Measurements from ENCODE around the gene SLC28A2.
"Not testable (repeated sequence)": the region's sequence is repeated elsewhere in the genome, so short reads cannot be mapped to it uniquely, and the experiment has no call there.

SLC28A2 gene

DNA sequence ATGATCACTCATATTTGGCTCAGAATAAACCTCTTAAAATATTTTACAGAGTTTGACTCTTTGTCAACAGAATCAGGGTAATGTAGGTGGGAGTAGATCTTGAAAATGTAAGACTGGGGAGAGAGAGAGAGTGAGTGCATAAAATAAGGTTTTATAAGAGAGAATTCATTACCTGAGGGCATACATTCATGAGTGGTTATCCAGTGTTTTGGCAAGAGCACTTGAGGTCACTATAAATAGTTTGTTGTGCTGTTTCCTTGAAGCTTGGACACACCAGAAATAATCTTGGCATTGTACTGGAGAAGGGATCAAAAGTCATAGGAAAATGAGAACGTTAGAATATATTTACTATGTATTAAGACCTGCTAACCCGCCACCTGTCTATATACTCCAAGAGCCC is 33.4 kb downstream of the SLC28A2 start:
- TF ChIP-seq, protein P1, sequence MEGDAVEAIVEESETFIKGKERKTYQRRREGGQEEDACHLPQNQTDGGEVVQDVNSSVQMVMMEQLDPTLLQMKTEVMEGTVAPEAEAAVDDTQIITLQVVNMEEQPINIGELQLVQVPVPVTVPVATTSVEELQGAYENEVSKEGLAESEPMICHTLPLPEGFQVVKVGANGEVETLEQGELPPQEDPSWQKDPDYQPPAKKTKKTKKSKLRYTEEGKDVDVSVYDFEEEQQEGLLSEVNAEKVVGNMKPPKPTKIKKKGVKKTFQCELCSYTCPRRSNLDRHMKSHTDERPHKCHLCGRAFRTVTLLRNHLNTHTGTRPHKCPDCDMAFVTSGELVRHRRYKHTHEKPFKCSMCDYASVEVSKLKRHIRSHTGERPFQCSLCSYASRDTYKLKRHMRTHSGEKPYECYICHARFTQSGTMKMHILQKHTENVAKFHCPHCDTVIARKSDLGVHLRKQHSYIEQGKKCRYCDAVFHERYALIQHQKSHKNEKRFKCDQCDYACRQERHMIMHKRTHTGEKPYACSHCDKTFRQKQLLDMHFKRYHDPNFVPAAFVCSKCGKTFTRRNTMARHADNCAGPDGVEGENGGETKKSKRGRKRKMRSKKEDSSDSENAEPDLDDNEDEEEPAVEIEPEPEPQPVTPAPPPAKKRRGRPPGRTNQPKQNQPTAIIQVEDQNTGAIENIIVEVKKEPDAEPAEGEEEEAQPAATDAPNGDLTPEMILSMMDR (IDR thresholded peaks at IDR 0.05; ENCODE audit: low read depth, low read length): no peak
- no peaks in the 10 kb centered on the region for H3K36me3 ChIP-seq
- H3K4me3 ChIP-seq (ENCODE audit: low read depth, low read length): no peak overlapping the region
- no peak for DNase-seq
- no peak overlapping the region for H3K27ac ChIP-seq
- no peaks in the 10 kb centered on the region for H3K27me3 ChIP-seq (ENCODE audit: insufficient read depth, low read depth, severe bottlenecking)
- no peaks in the 10 kb centered on the region for H3K9me3 ChIP-seq (ENCODE audit: severe bottlenecking)

GRCh38 chr15:45287390-45287956 is 35.4 kb downstream of the SLC28A2 start:
- TF ChIP-seq, protein P1 (IDR thresholded peaks at IDR 0.05; ENCODE audit: low read depth, low read length): no peak
- no peak for DNase-seq

GRCh38 chr15:45288947-45289346 is 36.9 kb downstream of the SLC28A2 start:
- TF ChIP-seq, protein P1 (IDR thresholded peaks at IDR 0.05; ENCODE audit: low read depth, low read length): no peak
- H3K36me3 ChIP-seq: no peaks in the 10 kb centered on the region
- no peaks in the 10 kb centered on the region for H3K27me3 ChIP-seq (ENCODE audit: insufficient read depth, low read depth, severe bottlenecking)
- DNase-seq: no peak
- H3K27ac ChIP-seq: no peak overlapping the region
- H3K9me3 ChIP-seq (ENCODE audit: severe bottlenecking): no peaks in the 10 kb centered on the region
- H3K4me3 ChIP-seq (ENCODE audit: low read depth, low read length): no peak overlapping the region

More at GRCh38 chr15:45287390-45287956, 35.4 kb downstream of the SLC28A2 start:
- Histone ChIP-seq H3K36me3 (no peaks in the 10 kb centered on the region), H3K27me3 (ENCODE audit: insufficient read depth, low read depth, severe bottlenecking) (no peaks in the 10 kb centered on the region), H3K4me3 (ENCODE audit: low read depth, low read length) (no peak overlapping the region), H3K27ac (no peak overlapping the region), H3K9me3 (ENCODE audit: severe bottlenecking) (no peaks in the 10 kb centered on the region)

DNA sequence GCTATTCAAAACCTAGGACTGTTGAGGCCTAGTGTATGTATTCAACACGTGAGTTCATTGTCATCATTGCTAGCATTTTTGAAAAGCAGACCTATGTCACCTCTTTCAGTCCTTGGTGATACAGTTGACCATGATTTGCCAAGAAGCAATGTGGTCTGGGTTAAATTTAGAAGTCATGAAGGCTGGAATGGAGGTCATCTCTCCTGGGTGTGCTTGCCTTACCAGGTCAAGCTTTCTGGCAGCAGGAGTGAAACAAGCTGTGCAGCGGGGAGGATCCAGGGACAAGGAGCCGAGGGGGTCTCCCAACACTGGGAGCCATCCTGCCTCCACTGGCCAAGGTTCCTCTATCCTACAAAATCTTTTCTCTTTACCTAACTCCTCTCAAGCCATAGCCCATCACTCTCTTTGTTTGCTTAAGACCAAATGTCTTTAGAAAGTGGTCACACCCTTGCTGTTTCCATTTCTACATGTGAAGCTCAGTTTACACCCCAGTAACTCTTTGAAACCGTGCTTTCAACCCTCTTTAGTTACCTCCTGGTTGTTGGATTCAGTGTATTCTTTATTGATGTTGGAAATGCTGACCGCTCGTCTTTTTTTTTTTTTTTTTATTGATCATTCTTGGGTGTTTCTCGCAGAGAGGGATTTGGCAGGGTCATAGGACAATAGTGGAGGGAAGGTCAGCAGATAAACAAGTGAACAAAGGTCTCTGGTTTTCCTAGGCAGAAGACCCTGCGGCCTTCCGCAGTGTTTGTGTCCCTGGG is 40.0 kb downstream of the SLC28A2 start:
- TF ChIP-seq, protein P1 (IDR thresholded peaks at IDR 0.05; ENCODE audit: low read depth, low read length): no peak
- H3K27ac ChIP-seq: no peak overlapping the region

GRCh38 chr15:45293326-45293725 is 41.3 kb downstream of the SLC28A2 start:
- H3K27ac ChIP-seq; H3K9me3 ChIP-seq (ENCODE audit: severe bottlenecking); DNase-seq; H3K36me3 ChIP-seq; H3K4me3 ChIP-seq (ENCODE audit: low read depth, low read length); H3K27me3 ChIP-seq (ENCODE audit: insufficient read depth, low read depth, severe bottlenecking): not testable (repeated sequence)

More for the DNA sequence above, 40.0 kb downstream of the SLC28A2 start:
- Histone ChIP-seq H3K9me3 (ENCODE audit: severe bottlenecking) (no peaks in the 10 kb centered on the region), H3K27me3 (ENCODE audit: insufficient read depth, low read depth, severe bottlenecking) (no peaks in the 10 kb centered on the region), H3K4me3 (ENCODE audit: low read depth, low read length) (no peak overlapping the region), H3K36me3 (no peaks in the 10 kb centered on the region)
- no peak for DNase-seq

GRCh38 chr15:45298964-45299378 is 46.9 kb downstream of the SLC28A2 start:
- not testable (repeated sequence) for H3K36me3 ChIP-seq; DNase-seq; H3K27me3 ChIP-seq (ENCODE audit: insufficient read depth, low read depth, severe bottlenecking); H3K27ac ChIP-seq; H3K4me3 ChIP-seq (ENCODE audit: low read depth, low read length)
- H3K9me3 ChIP-seq (ENCODE audit: severe bottlenecking): peaks cover 11% of the 10 kb centered on the region
